ENCODE results near the gene C10orf95.
"Not testable (repeated sequence)": the region's sequence is repeated elsewhere in the genome, so short reads cannot be mapped to it uniquely, and the experiment has no call there.

The C10orf95 gene

GRCh38 chr10:102451105-102451969 lies at the start of gene C10orf95:
Gene C10orf95 (minus strand): TSS chr10:102451543. CDS start chr10:102451093, 450 bp downstream.
- no peak for DNase-seq (ENCODE audit: low read depth in 1 of 2, low spot score in 1 of 2)

- DNase-seq (ENCODE audit: low read depth in 1 of 2, low spot score in 1 of 2), result not testable (repeated sequence)
These were observed 49.3 kb upstream of the C10orf95 start for GRCh38 chr10:102500686-102501085.

DNA sequence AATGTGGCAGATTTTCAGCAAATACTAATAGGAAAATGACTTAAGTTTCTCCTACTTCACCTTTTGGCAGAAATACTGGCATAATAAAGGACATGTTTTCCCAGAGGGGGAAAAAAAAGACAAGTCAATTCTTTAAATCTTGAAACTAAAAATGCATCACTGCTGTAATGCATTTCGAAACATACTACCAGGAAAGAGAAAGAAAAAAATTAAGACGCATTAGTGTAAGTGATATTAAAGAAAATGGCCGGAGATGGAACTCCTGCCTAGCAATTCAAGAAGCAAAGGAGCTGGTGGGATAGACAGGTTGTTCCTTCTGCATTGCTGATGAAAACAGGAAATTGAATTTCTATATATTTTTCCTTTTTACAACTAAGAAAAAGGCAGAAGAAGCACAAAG lies 48.0 kb upstream of the C10orf95 start:
- DNase-seq (ENCODE audit: low read depth in 1 of 2, low spot score in 1 of 2), result no peak

DNA sequence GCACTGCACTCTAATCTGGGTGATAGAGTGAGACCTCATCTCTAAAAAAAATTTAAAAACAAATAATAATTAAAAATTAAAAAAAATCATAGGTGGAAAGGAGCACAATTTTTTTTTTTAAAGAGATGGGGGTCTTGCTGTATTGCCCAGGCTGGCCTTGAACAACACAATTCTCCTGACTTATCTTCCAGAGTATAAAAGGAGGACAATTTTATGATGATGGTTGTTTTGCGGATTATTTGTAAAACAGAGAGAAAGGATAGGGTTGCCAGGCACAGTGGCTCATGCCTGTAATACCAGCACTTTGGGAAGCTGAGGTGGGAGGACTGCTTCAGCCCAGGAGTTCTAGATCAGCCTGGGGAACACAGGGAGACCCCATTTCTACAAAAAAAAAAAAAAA lies 46.2 kb upstream of the C10orf95 start:
- DNase-seq (ENCODE audit: low read depth in 1 of 2, low spot score in 1 of 2), result no peak

GRCh38 chr10:102493771-102494170 lies 42.4 kb upstream of the C10orf95 start:
- no peak for DNase-seq (ENCODE audit: low read depth in 1 of 2, low spot score in 1 of 2)

DNA sequence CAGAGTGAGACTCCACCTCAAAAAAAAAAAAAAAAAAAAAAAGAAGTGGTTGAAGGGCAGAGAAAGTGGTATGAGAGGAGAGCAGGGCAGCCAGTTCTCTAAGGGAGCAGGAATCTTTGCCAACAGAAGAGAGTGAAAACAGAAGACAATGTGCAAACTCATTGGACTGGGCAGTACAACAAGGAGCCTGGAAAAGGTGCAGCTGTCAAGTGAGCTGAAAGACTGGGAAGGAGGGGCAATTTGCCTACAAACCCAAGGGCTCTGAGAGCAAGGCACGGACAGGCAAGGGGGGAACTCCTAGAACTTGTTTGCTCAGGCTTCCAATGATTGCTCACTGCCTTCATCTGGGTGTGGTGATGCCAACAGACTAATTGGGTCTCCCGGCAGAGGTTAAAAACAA lies 41.6 kb upstream of the C10orf95 start:
- no peak for DNase-seq (ENCODE audit: low read depth in 1 of 2, low spot score in 1 of 2)

DNA sequence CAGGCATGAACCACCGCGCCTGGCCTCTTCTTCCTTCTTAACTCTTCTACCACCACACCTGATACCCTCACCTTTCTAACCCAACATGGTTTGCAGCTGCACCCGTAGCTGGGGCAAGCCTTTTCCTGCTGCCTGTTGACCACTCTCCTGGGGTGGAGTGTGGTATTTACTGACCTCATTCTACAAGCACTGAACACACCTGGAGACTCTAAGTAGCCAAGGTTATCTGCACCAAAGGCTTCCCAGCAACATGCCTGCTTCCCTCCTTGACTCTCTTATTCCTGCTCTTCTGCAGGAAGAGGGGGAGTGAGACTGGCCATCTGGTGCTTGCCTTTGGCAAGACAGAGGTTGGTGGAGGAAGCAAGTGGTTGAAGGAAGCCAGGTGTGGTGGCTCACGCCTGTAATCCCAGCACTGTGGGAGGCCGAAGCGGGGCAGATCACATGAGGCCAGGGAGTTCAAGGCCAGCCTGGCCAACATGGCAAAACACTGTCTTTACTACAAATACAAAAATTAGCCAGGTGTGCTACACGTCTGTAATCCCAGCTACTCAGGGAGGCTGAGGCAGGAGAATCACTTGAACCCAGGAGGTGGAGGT lies 41.1 kb upstream of the C10orf95 start:
- DNase-seq (ENCODE audit: low read depth in 1 of 2, low spot score in 1 of 2), result no peak

DNA sequence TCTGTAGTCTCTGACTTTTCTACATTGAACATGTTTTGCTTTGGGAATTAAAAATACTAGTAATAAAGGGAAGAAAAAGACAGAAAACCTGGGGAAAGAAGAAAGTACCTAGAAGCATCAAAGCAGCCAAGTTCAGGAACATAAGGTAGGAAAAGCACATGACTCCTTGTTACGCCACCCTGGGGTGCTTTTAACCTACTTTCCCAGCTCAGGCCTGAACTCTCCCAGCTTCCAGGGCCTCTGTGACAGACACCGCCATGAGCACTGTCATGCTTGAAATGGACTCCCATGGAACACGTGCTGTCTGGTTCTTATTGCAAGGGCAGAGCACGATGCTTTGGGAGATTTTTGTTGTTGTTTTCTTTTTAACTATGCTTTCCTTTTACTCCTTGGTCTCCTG lies 39.8 kb upstream of the C10orf95 start:
- no peak for DNase-seq (ENCODE audit: low read depth in 1 of 2, low spot score in 1 of 2)

GRCh38 chr10:102485093-102485784 lies 33.9 kb upstream of the C10orf95 start:
- no peak for DNase-seq (ENCODE audit: low read depth in 1 of 2, low spot score in 1 of 2)

DNA sequence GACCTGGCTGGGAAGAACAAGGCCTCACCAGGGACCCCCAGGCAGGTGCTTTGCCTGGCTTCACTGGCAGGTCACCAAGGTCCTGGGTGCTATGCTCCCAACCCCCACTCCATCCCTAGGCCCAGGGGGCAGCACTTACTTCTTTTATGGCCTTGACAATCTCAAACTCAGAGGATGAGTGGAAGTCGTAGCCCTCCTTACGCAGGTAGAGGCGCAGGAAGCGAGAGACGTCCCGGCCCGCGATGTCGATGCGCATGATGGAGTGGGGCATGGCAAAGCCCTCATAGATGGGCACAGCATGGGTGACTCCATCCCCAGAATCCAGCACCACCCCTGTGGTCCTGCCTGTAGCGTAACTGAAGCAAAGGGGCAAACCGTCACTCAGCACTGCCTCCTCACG lies 32.7 kb upstream of the C10orf95 start:
- DNase-seq (ENCODE audit: low read depth in 1 of 2, low spot score in 1 of 2), result no peak

DNA sequence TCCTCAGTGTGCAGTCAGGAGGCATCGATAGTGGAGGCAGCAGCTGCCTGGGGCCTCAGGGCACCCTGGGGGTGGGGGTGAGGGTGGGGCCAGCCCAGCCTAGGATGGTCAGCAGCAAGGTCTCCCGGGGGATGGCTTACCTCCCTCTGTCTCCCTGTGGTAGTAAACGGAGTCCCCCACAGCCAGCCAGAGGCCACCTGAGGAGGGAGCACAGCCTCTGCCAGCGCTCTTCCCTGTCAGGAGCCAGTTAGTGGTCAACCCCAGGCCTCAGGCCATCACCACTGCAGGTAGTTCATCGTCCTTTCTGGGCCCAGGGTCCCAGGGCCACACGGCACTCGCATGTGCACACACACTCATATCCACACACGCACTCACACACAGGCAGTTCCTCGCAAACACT lies 29.1 kb upstream of the C10orf95 start:
- DNase-seq (ENCODE audit: low read depth in 1 of 2, low spot score in 1 of 2), result no peak

DNA sequence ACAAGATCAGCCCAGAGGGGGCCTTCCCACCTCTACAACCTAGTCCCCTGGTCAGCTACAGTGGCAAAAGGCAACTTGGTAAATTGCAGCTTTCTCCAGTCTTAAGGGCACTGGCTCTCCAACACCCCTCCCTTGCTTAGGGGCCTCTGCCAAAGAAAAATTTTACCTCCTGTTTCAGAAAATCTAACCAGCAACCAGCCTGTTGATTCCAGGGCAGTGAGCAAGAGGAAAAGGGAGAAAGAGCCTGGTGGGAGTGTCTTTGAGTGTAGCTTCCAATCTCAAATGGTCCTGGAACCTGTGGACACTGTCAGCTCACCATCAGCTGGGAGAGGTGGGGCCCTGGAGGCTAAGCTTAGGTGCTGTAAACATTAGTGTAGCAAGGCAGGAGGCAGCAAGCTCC lies 28.3 kb upstream of the C10orf95 start:
- no peak for DNase-seq (ENCODE audit: low read depth in 1 of 2, low spot score in 1 of 2)

DNA sequence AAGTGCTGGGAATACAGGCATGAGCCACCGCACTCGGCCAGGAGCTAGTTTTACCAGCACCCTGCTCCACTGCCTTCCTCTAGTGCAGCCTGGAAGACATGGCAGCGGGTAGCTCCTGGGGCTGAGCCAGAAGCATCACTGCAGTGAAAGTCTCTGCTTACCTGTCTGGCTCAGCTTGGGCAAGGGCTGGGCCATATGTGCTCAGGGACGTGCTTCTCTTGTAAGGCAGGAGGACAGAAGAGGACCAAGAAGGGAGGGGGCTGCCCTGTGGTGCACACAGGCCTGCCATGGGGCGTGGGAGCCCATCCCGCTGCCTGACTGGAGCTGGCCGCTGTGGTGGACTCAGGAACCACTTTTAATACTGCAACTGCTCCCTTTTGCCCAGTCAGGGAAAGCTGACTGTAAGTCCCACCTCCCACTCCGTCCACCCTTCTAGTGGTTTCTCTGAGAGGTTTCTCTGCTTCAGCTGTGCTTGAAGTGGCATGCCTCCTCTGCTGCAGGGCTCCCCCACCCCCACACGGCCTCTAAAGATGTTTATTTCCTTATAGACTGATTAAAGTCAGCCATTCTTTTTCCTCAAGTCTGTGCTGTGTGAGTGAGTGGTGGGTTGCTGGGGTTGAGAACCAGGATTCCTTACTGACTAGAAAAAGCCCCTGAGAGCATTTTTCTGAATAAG lies 25.3 kb upstream of the C10orf95 start:
- DNase-seq (ENCODE audit: low read depth in 1 of 2, low spot score in 1 of 2), result no peak

DNA sequence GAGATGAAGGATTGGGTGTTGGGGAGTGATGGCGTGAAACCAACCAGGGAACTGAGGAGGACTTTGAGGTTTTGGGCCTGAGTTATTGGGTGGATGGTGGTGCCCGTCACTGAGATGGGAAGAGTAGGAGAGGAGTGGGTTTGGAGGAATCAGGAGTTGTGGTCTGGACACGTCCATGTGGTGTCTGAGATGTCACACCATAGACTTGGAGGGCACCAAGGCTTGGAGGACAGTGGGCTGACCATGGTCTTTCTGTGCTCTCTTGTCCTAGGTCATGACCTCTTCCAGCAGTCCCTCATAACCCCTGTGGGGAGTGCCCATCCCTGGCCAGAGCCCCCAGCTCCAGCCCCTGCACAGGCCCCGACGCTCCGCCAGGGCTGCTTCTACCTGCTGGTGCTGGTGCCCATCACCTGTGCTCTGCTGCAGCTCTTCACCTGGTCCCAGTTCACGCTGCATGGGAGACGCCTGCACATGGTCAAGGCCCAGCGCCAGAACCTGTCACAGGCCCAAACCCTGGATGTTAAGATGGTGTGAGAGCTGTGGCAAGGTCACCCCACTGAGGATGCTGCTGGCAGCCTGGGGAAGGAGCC lies 24.2 kb upstream of the C10orf95 start:
- DNase-seq (ENCODE audit: low read depth in 1 of 2, low spot score in 1 of 2), result no peak

DNA sequence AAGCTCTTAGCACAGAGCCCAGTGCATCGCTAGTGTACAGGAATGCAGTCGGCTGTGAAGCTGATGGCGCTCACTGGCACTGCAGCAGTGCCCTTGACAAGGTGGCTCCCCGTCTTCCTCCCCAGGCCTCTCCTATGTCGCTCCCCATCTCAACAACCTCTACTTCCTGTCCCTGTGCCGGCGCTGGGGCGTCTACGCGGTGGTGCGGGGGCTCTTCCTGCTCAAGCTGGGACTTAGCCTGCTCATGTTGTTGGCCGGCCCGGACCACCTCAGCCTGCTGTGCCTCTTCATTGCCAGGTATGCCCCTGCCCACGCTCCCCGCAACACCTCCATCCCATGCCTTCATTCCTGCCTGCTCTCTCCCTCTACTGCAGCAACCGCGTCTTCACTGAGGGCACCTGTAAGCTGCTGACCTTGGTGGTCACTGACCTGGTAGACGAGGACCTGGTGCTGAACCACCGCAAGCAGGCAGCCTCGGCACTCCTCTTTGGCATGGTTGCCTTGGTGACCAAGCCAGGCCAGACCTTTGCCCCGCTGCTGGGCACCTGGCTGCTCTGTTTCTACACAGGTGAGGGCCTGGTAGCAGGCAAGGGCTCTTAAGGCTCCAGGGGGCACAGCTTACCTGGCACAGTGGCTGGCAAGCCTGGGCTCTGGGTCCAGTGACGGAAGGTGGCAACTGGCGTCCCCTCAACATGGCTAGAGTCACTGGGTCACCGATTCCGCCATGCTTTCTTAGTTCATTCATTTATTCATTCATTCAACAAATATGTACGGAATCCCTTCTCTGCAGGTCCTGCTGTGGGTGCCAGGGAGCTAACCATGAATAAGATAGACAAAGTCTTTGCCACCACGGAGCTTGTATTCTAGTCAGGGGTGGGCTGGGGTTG lies 22.3 kb upstream of the C10orf95 start:
- DNase-seq (ENCODE audit: low read depth in 1 of 2, low spot score in 1 of 2), result no peak

- no peak for DNase-seq (ENCODE audit: low read depth in 1 of 2, low spot score in 1 of 2)
These were observed 19.5 kb upstream of the C10orf95 start for GRCh38 chr10:102470579-102471546.

GRCh38 chr10:102468683-102469082 lies 17.3 kb upstream of the C10orf95 start:
- no peak for DNase-seq (ENCODE audit: low read depth in 1 of 2, low spot score in 1 of 2)

DNA sequence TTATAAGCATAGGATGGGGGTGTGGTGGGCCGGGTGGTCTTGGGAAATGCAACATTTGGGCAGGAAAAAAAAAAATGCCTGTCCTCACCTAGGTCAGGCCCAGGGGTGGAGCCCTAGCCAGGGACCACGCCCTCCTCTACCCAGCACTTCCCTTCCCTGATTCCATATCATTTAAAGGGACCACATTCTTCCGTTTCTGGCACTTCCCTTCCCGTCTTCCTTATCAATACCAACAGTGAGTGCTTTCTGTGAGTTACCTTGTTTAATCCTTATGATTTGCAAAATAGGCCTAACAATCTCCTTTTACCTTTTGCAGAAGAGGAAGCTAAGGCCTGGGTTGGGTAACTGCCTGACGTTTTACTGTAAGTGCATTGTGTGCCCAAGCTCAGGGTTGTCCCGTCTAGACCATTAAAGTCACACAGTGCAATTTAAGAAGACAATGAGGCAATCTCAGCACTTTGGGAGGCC lies 16.7 kb upstream of the C10orf95 start:
- DNase-seq (ENCODE audit: low read depth in 1 of 2, low spot score in 1 of 2), result no peak

- DNase-seq (ENCODE audit: low read depth in 1 of 2, low spot score in 1 of 2), result no peak
These were observed 16.0 kb upstream of the C10orf95 start for GRCh38 chr10:102467318-102467717.

Data from activated CD4-positive, alpha-beta T cell treated with anti-CD3 and anti-CD28 coated beads, Interleukin-2, amount 50 U/mL, for 24 hours (primary cell).